ENCODE results near the gene CDCA8.
"Not testable (repeated sequence)": the region's sequence is repeated elsewhere in the genome, so short reads cannot be mapped to it uniquely, and the experiment has no call there.

The CDCA8 gene

GRCh38 chr1:37738619-37739018 is 46.3 kb downstream of the CDCA8 start:
- DNase-seq = not testable (repeated sequence)

GRCh38 chr1:37739222-37739621 is 46.9 kb downstream of the CDCA8 start:
- no peak for DNase-seq

GRCh38 chr1:37741130-37741529 is 48.8 kb downstream of the CDCA8 start:
- peak; percentile 35 for DNase-seq

GRCh38 chr1:37741662-37742061 is 49.3 kb downstream of the CDCA8 start:
- no peak for DNase-seq

- no peak for DNase-seq
Measured at GRCh38 chr1:37746806-37747205, 54.5 kb downstream of the CDCA8 start.

GRCh38 chr1:37748565-37748964 is 56.2 kb downstream of the CDCA8 start:
- no peak for DNase-seq

- no peak for DNase-seq
Measured at GRCh38 chr1:37752213-37752582, 59.9 kb downstream of the CDCA8 start.

GRCh38 chr1:37752583-37753471 is 60.5 kb downstream of the CDCA8 start:
- no peak for DNase-seq

- no peak for DNase-seq
Measured at GRCh38 chr1:37753473-37754321, 61.4 kb downstream of the CDCA8 start.

GRCh38 chr1:37755290-37755689 is 63.0 kb downstream of the CDCA8 start:
- no peak for DNase-seq

- DNase-seq = no peak
Measured at GRCh38 chr1:37755951-37756560, 63.7 kb downstream of the CDCA8 start.

All from fibroblast of skin of back (primary cell).